ENCODE data around the gene PPM1E. TPM values are rescaled to one million over a fixed set of nuclear protein-coding genes. Genes with fewer than 3 reads are reported as not detected.

Gene PPM1E
- total RNA-seq, 2 donors from 2014 or later, result 0.07 to 0.12 TPM

DNA sequence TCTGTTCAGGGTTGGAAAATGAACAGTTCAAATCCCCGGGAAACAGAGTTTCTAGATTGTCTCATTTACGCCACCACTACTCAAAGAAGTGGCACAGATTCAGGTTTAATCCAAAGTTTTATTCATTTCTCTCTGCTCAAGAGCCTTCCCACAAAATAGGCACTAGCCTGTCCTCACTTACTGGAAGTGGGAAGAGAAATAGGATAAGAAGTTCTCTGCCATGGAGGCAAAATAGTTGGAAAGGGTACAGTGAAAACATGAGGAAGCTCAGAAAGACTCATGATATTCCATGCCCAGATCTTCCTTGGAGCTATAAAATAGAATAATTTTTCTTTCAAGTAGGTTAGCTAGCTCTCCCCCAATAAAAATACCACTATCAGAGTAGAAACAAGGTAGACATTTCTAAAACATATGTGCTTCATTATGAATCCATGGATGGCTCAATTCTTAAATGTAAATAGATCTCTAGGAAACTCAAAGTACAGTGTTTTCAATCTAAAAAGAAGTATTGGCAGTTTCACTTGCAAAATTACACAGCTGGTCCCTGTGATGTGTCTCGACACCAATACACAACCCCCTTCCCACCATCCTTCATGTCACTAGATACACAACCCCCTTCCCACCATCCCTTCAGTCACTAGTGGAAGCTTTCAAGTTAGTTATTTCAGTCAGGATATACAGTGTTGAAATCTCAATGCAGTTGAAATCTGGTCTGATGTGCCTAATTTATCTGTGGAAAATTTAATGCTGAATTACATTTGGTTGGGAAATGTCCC is 225.2 kb downstream of the PPM1E start:
- H3K9me3 Mint-ChIP-seq, result no peaks in the 10 kb centered on the region
- H3K27me3 Mint-ChIP-seq (ENCODE audit: low read depth), result no peaks in the 10 kb centered on the region
- no peak for ATAC-seq (replicated peaks in 1 of 2)
- H3K27ac Mint-ChIP-seq, result no peak overlapping the region
- no peaks in the 10 kb centered on the region for H3K36me3 Mint-ChIP-seq (ENCODE audit: insufficient read depth in 2 of 2)
- no peak overlapping the region for H3K4me3 Mint-ChIP-seq
- no peak for DNase-seq
- H3K4me1 Mint-ChIP-seq (ENCODE audit: low read depth), result peaks cover 12% of the 10 kb centered on the region

DNA sequence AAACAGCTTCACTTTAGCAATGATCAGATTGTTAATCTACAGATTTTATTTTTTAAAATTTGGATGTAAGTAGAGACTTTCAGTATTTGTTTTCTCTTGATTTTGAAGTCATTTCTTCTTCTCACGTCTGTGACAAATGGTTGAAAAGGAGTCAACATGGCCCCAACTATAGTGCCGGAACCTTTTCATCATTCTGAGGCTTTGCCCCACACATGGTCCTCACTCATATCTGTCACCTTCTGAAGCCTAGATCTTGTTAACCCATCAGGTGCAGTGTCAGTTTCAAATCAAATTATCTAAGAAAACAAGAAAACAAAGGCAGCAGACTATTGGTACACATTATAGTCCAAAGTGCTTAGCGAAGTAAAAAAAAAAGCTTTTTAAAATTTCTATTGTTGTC is 227.0 kb downstream of the PPM1E start:
- H3K4me3 Mint-ChIP-seq, result no peak overlapping the region
- DNase-seq, result no peak
- H3K4me1 Mint-ChIP-seq (ENCODE audit: low read depth), result peaks cover 23% of the 10 kb centered on the region
- no peak for ATAC-seq (replicated peaks in 1 of 2)
- H3K9me3 Mint-ChIP-seq, result no peaks in the 10 kb centered on the region
- no peak overlapping the region for H3K27ac Mint-ChIP-seq
- H3K36me3 Mint-ChIP-seq (ENCODE audit: insufficient read depth in 2 of 2), result no peaks in the 10 kb centered on the region
- H3K27me3 Mint-ChIP-seq (ENCODE audit: low read depth), result no peaks in the 10 kb centered on the region

DNA sequence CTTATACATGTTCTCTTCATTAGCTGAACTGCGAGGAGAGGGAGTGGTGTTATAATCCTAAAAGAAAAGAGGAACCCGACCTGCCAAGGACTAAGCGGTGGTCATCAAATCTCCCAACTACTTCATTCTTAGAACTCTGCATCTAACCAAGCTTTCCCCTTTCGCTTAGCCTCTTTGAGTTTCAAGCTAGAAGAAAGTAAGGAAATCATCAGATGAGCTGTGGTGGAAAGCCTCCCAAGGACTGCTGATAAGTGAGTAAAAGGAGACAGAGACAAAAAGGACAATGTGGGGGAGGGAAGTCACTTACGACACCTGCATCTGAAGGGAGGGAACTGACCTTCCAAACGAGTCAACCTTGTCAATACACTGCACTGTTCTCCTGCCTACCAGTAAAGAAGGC is 229.7 kb downstream of the PPM1E start:
- ATAC-seq (replicated peaks in 1 of 2), result peak in 1 of 2 donors; percentile 15
- Mint-ChIP-seq H3K4me1 (ENCODE audit: low read depth) (peaks cover 23% of the 10 kb centered on the region), H3K4me3 (no peak overlapping the region), H3K27me3 (ENCODE audit: low read depth) (no peaks in the 10 kb centered on the region), H3K27ac (peak overlapping the region; percentile 85), H3K9me3 (no peaks in the 10 kb centered on the region), H3K36me3 (ENCODE audit: insufficient read depth in 2 of 2) (peaks cover 0 to 6% of the 10 kb centered on the region in 2 donors)
- DNase-seq, result no peak

DNA sequence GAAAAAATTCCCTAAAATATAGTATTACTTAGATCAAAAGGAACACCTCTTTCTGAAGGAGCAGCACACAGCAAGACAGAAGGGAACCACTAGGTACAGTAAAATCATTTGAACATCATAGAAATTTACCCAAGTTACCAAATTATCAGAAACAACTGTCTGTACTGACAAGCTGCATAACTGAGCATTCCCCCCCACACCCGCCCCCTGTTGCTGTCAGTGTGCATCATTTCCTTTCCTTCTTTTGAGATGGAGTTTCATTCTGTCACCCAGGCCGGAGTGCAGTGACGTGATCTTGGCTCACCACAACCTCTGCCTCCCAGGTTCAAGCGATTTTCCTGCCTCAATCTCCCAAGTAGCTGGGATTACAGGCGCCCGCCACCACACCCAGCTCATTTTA is 230.3 kb downstream of the PPM1E start:
- Mint-ChIP-seq H3K9me3 (no peaks in the 10 kb centered on the region), H3K27ac (peak overlapping the region; percentile 48), H3K36me3 (ENCODE audit: insufficient read depth in 2 of 2) (peaks cover 0 to 6% of the 10 kb centered on the region in 2 donors), H3K4me1 (ENCODE audit: low read depth) (peaks cover 20% of the 10 kb centered on the region), H3K4me3 (no peak overlapping the region), H3K27me3 (ENCODE audit: low read depth) (no peaks in the 10 kb centered on the region)
- ATAC-seq (replicated peaks in 1 of 2) (peak in 1 of 2 donors; percentile 66), DNase-seq (no peak)

DNA sequence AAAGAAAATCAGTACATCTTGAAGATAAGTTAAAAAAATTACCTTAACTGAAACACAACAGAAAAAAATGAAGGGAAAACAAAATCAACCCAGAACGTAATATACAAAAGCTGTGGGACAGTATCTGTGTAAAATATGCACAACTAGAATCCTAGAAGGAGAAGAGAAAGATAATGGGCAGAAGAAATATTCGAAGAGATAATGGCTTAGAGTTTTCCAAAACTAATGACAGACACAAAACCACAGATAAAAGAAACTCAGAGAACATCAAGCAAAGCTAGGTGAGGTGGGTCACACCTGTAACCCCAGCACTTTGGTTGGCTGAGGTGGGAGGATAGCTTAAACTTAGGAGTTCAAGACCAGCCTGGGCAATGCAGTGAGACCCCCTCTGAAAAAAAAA is 234.0 kb downstream of the PPM1E start:
- H3K9me3 Mint-ChIP-seq, result no peaks in the 10 kb centered on the region
- H3K27ac Mint-ChIP-seq, result peak overlapping the region; percentile 0
- ATAC-seq (replicated peaks in 1 of 2), result no peak
- peaks cover 0 to 11% of the 10 kb centered on the region in 2 donors for H3K36me3 Mint-ChIP-seq (ENCODE audit: insufficient read depth in 2 of 2)
- peaks cover 34% of the 10 kb centered on the region for H3K4me1 Mint-ChIP-seq (ENCODE audit: low read depth)
- no peak overlapping the region for H3K4me3 Mint-ChIP-seq
- DNase-seq, result no peak
- H3K27me3 Mint-ChIP-seq (ENCODE audit: low read depth), result no peaks in the 10 kb centered on the region

DNA sequence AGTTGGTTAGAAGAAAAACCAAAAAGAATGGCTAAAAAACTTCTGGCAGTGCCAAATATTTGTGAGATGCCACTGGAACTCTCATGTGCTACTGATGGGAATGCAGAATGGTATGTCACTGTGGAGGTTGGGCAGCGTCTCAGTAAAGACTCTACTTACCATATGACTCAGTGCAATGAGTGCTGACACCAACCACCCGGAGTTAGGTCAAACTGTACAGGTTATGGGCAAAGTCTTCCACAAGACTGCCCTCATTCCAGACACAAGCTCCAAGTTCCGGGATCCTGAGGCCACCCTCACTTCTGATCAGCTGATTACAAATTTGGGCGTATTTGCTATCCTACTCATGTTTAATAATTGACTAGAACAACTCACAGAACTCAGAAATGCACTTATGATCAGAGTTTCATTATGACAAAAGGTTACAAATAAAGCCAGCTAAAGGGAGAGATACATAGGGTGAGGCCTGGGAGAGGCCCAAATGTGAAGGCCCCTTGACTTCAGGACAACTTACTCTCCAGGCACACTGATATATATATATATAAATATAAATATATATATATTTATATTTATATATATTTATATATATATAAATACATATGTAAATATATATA is 236.2 kb downstream of the PPM1E start:
- peak overlapping the region in 1 of 2 donors; percentile 51 for H3K4me3 Mint-ChIP-seq
- ATAC-seq (replicated peaks in 1 of 2) (peak; percentile 84 to 95), DNase-seq (peak; percentile 9 to 27)

DNA sequence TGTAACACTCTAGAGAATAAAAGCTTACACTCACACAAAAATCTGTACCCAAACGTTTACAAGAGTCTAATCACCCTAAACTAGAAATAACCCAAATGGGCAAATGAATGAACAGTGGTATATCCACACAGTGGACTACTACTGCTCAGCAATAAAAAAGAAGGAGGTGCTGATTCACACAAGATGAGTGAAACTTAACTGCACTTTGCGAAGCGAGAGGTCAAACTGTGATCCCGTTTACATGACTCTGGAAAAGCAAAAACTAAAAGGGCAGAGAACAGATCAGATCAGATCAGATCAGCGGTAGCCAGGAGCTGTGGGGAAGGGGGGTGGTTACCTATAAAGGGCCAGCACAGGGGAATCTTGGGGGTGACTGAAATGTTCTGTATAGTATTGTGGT is 237.7 kb downstream of the PPM1E start:
- Mint-ChIP-seq H3K36me3 (ENCODE audit: insufficient read depth in 2 of 2) (peaks cover 0 to 16% of the 10 kb centered on the region in 2 donors), H3K4me3 (no peak overlapping the region), H3K4me1 (ENCODE audit: low read depth) (peaks cover 19% of the 10 kb centered on the region), H3K27ac (no peak overlapping the region), H3K27me3 (ENCODE audit: low read depth) (no peaks in the 10 kb centered on the region), H3K9me3 (no peaks in the 10 kb centered on the region)
- ATAC-seq (replicated peaks in 1 of 2) (no peak), DNase-seq (no peak)

More for the DNA sequence above, 236.2 kb downstream of the PPM1E start:
- Mint-ChIP-seq H3K4me1 (ENCODE audit: low read depth) (peaks cover 20% of the 10 kb centered on the region), H3K27ac (peak overlapping the region; percentile 66), H3K27me3 (ENCODE audit: low read depth) (no peaks in the 10 kb centered on the region), H3K9me3 (no peaks in the 10 kb centered on the region), H3K36me3 (ENCODE audit: insufficient read depth in 2 of 2) (peaks cover 0 to 11% of the 10 kb centered on the region in 2 donors)

DNA sequence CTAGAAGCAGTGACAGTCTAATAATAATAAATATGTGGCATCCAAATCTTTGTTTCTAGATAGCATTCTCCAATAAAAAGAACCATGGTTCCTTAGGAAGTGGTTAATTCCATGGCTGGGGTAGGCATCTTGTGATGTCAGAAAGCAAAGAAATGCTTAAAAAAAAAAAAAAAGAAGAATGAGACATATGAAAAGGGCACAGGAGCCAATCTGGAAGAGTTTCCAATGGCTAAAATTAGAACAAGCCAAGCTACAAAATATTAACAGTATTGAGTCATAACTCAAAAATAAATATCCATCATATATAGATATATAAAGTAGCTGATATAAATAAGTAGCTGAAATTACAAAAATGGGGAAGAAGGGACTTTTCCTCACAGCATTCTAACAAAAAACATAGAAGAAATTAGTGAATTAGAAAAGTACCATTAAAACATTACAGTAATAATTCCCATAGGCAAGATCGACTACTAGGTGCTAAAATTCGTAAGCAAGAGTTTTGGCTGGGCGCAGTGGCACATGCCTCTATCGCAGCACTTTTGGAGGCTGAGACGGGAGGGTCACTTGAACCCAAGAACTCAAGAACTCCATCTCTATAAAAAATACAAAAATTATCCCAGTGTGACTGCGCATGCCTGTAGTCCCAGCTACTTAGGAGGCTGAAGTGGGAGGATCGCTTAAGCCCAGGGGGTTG is 239.7 kb downstream of the PPM1E start:
- DNase-seq, result no peak
- H3K36me3 Mint-ChIP-seq (ENCODE audit: insufficient read depth in 2 of 2), result peaks cover 0 to 15% of the 10 kb centered on the region in 2 donors
- no peaks in the 10 kb centered on the region for H3K9me3 Mint-ChIP-seq
- no peak overlapping the region for H3K27ac Mint-ChIP-seq
- peaks cover 22% of the 10 kb centered on the region for H3K4me1 Mint-ChIP-seq (ENCODE audit: low read depth)
- ATAC-seq (replicated peaks in 1 of 2), result no peak
- H3K27me3 Mint-ChIP-seq (ENCODE audit: low read depth), result no peaks in the 10 kb centered on the region
- H3K4me3 Mint-ChIP-seq, result no peak overlapping the region

DNA sequence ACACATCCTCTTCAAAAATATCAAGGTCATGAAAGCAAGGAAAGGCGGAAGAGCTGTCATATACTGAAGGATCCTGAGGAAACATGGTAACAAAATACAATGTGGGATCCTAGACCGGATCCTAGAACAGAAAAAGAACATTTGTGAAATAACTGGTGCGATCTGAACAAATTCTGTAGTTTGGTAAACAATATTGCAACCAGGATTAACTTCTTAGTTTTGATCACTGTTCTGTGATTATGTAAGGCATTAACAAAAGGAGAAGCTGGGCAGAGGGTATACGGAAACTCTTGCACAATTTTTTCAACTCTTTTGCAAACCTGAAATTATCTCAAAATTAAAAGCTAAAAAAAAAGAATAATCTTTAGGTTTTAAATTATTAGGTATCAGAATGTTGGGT is 241.3 kb downstream of the PPM1E start:
- no peak overlapping the region for H3K4me3 Mint-ChIP-seq
- no peaks in the 10 kb centered on the region for H3K9me3 Mint-ChIP-seq
- peaks cover 2 to 15% of the 10 kb centered on the region in 2 donors for H3K36me3 Mint-ChIP-seq (ENCODE audit: insufficient read depth in 2 of 2)
- H3K27ac Mint-ChIP-seq, result peak overlapping the region; percentile 93
- no peaks in the 10 kb centered on the region for H3K27me3 Mint-ChIP-seq (ENCODE audit: low read depth)
- DNase-seq, result no peak
- no peak for ATAC-seq (replicated peaks in 1 of 2)
- H3K4me1 Mint-ChIP-seq (ENCODE audit: low read depth), result peaks cover 33% of the 10 kb centered on the region

DNA sequence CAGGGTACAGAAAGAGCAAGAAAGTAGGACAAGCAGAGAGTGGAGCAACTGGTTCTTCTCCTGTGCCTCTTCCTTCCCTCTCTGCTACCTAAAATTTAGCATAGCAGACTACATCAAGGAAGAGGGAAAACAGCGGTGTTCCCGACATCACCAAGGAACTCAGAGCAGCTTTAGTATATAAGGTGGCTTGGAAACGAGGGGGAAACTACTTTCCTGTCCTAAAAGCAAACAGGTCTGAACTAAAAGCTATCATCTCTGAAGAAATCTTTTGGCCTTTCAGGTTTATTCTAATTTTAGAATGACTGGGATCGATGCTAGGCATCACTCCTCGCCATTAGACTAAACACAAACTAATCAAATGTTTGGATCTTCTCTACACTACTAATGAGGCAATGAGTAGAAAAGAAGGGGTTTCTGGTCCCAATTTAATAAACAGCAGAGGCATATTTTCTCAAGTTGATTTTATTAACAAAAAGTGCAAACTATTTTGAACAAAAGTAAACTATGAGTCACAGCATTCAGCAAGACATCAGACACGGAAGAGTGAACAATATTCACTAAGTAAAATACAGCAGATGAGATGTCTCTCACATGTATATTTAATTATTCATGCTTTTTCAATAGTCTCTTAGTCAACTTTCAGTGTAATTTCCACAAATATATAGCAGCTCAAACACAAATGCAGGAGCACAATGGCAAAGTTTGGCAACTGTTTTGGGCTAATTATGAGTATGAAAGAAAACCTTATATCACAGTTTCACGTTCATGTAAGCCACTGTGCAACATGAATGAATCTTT is 242.3 kb downstream of the PPM1E start:
- ATAC-seq (replicated peaks in 1 of 2) (no peak), DNase-seq (no peak)
- Mint-ChIP-seq H3K27ac (peak overlapping the region; percentile 91), H3K9me3 (no peaks in the 10 kb centered on the region), H3K4me1 (ENCODE audit: low read depth) (peaks cover 34% of the 10 kb centered on the region), H3K27me3 (ENCODE audit: low read depth) (no peaks in the 10 kb centered on the region), H3K4me3 (no peak overlapping the region), H3K36me3 (ENCODE audit: insufficient read depth in 2 of 2) (peaks cover 2 to 15% of the 10 kb centered on the region in 2 donors)

DNA sequence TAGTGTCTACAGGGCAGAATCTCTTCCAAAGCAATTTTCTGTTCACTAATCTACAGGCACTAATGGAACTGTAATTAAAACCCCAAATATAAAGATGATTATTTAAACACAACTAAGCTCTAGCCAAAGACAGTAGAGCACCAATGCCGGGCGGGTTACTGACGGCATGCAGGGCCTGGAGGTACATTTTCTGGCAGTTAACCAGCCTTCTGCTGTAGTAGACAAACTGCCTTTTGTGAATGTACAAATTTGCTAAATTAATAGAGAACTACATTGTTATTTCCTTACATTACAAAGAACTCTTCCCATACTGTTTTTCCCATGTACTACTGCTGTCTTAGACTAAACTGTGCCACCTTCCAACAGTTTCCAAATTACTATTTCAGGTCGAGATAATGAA is 243.2 kb downstream of the PPM1E start:
- Mint-ChIP-seq H3K9me3 (no peaks in the 10 kb centered on the region), H3K4me1 (ENCODE audit: low read depth) (peaks cover 34% of the 10 kb centered on the region), H3K27ac (no peak overlapping the region), H3K4me3 (no peak overlapping the region), H3K27me3 (ENCODE audit: low read depth) (no peaks in the 10 kb centered on the region), H3K36me3 (ENCODE audit: insufficient read depth in 2 of 2) (peaks cover 2 to 10% of the 10 kb centered on the region in 2 donors)
- DNase-seq, result no peak
- no peak for ATAC-seq (replicated peaks in 1 of 2)

DNA sequence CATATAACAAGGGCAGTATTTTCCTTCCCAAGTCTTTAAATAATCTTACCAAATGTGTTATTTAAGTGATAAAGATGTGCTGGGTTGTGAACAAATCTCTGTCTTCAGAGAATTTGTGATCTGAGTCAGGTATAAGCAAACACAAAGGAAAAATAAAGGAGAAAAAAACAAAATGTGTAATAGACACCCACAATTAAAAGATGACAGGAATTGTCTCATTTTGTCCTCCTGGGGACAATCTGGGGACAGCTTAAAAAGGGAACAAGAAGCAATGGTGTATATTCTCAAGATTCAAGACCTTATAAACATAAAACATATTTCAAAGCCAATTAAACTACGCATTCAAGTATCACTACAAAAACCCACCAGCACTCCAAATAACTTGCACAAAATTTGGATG is 243.8 kb downstream of the PPM1E start:
- peaks cover 35% of the 10 kb centered on the region for H3K4me1 Mint-ChIP-seq (ENCODE audit: low read depth)
- H3K4me3 Mint-ChIP-seq, result peak overlapping the region in 1 of 2 donors; percentile 32

More for the DNA sequence above, 243.8 kb downstream of the PPM1E start:
- Mint-ChIP-seq H3K27ac (peak overlapping the region; percentile 54), H3K9me3 (no peaks in the 10 kb centered on the region), H3K36me3 (ENCODE audit: insufficient read depth in 2 of 2) (peaks cover 2 to 10% of the 10 kb centered on the region in 2 donors), H3K27me3 (ENCODE audit: low read depth) (no peaks in the 10 kb centered on the region)
- DNase-seq (no peak), ATAC-seq (replicated peaks in 1 of 2) (no peak)

Measured in activated T-cell treated with anti-CD3 and anti-CD28 coated beads, Interleukin-2, amount 50 U/mL, for 72 hours (primary cell).